Sigmoid colon (tissue), 7 donors: ENCODE data around the gene CBX6. TPM values are rescaled to one million over a fixed set of nuclear protein-coding genes. Genes with fewer than 3 reads are reported as not detected.

ENCODE experiments used
- DNase-seq: peaks from one replicate; pipeline ENCODE4 v3.0.0-alpha.2; 2019
- H3K27ac ChIP-seq, 4 donors: fragments of 200-600 bp; sonication (generic); one replicate each; pipeline ENCODE4 v1.5.1; 2016 to 2019; ENCODE audit warnings: mild to moderate bottlenecking in 1 of 4
- H3K27me3 ChIP-seq, 3 donors: fragments of 200-600 bp; sonication (generic); one replicate each; pipeline ENCODE4 v1.5.1; 2019; ENCODE audit warnings: mild to moderate bottlenecking in 1 of 3
- H3K36me3 ChIP-seq, 4 donors: fragments of 200-600 bp; sonication (generic); one replicate each; pipeline ENCODE4 v1.5.1; 2016 to 2019
- H3K4me1 ChIP-seq, 4 donors: fragments of 200-600 bp; sonication (generic); one replicate each; pipeline ENCODE4 v1.5.1; 2017 to 2019
- H3K4me3 ChIP-seq, 4 donors: fragments of 200-600 bp; sonication (generic); one replicate each; pipeline ENCODE4 v1.5.1; 2017 to 2019; ENCODE audit warnings: mild to moderate bottlenecking in 2 of 4, moderate library complexity in 1 of 4
- H3K9me3 ChIP-seq, 4 donors: fragments of 200-600 bp in 3 of 4; sonication (generic) in 3 of 4; one replicate each; pipeline versions ENCODE4 v1.5.1 to v1.6.1; 2013 to 2019
- EP300 ChIP-seq, 4 donors: sonication (generic); formaldehyde crosslinking; IDR thresholded peaks; one replicate each; pipeline ENCODE4 v1.6.1; 2017; ENCODE audit warnings: antibody characterized with exemption in 4 of 4
- POLR2A ChIP-seq, 2 donors: fragments of 450-650 bp; IDR thresholded peaks; one replicate each; pipeline ENCODE4 v1.6.1; 2016; ENCODE audit warnings: antibody characterized with exemption in 2 of 2, mild to moderate bottlenecking in 2 of 2, moderate library complexity in 2 of 2
- POLR2AphosphoS5 ChIP-seq, 4 donors: sonication (generic); formaldehyde crosslinking; IDR thresholded peaks; one replicate each; pipeline ENCODE4 v1.6.1; 2017; ENCODE audit warnings: antibody characterized with exemption in 4 of 4
- WGBS, 2 donors: extraction: QIAGEN DNeasy Blood & Tissue Kit; methylation state at CpG; one replicate each; pipeline ENCODE4 v1.1.7; 2013; 5-methylcytosine and 5-hydroxymethylcytosine counted together
- intact Hi-C: fragments of 100-400 bp; cut with DNase I; formaldehyde crosslinking; loops from one replicate; pipeline ENCODE4 v1.15.1; 2023
- polyA plus RNA-seq, 3 donors: library from polyadenylated mRNA; stranded (reverse); fragments of 200-250 nt; gene quantifications; one replicate each; pipeline ENCODE4 v1.2.3, GENCODE V29; 2013
- total RNA-seq, 4 donors: library from RNA; depleted of rRNA; stranded (reverse); fragments of >200 nt; gene quantifications; one replicate each; pipeline ENCODE4 v1.1.0, GENCODE V29; 2016
- TF ChIP-seq, protein P1 (sequence below), 4 experiments: fragments of 450-650 bp in 3 of 4; fragments of 200-600 bp in 1 of 4; IDR thresholded peaks; one replicate each; pipeline ENCODE4 v1.5.1; 2016 to 2019; ENCODE audit warnings: antibody characterized with exemption in 4 of 4, mild to moderate bottlenecking in 3 of 4, moderate library complexity in 2 of 4
- donor health status: healthy with polysubstance abuse.
- donor health status: Bipolar disorder and iron deficiency.
- donor health status: healthy.

Gene CBX6
- total and polyA plus RNA-seq, 7 donors, result 4.2 to 90.6 (median 47.2) TPM

DNA sequence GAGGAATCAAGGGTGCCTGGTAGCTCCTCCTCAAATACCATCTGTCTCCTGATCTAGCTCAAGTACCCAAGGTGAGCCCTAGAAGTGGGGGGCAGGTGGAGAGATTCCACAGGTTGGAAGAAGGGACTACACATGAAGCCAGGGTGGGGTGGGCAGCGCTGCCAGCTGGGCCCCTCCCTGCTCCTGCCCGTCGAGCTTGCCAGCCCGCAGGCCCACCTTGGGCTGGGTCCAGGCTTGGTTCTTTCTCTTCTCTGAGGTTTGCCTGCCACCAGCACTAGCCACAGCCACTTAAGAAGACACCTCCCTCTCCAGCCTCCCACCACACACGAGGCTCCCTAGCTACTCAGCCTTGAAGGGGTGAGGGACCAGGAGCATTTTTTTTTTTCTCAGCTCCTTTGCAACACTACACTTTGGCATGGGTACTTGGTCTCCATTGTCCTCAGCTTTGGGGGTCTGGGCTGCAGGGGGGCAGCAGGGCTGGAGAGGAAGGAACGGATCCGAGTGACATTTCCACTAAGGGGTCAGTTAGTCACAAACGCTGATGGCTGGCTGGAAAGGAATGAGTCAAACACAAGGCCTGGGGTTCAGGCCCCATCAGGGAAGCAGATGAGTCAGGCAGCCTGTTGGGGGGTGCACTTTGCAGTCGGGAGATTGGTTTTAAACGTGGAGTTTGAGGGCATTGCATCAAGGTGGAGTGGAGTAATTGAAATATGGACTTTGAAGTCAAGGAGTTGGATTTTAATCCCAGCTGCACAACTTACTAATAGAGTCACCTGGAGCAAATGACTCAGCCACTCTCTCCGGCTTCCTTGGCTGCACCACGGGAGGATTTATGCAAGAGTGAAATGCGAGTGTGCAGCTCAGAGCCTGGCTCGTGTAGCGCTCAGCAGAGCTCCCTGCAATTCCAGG lies 20.8 kb downstream of the CBX6 start:
- H3K4me3 ChIP-seq, result no peak overlapping the region
- no peaks in the 10 kb centered on the region for H3K4me1 ChIP-seq
- WGBS, 2 donors, result 51 to 67% methylated on average over 15 of the region's 15 CpGs
- TF ChIP-seq EP300 (IDR thresholded peaks at IDR 0.05) (no peak), POLR2AphosphoS5 (IDR thresholded peaks at IDR 0.05) (no peak), POLR2A (IDR thresholded peaks at IDR 0.05) (no peak)
- TF ChIP-seq, protein P1, sequence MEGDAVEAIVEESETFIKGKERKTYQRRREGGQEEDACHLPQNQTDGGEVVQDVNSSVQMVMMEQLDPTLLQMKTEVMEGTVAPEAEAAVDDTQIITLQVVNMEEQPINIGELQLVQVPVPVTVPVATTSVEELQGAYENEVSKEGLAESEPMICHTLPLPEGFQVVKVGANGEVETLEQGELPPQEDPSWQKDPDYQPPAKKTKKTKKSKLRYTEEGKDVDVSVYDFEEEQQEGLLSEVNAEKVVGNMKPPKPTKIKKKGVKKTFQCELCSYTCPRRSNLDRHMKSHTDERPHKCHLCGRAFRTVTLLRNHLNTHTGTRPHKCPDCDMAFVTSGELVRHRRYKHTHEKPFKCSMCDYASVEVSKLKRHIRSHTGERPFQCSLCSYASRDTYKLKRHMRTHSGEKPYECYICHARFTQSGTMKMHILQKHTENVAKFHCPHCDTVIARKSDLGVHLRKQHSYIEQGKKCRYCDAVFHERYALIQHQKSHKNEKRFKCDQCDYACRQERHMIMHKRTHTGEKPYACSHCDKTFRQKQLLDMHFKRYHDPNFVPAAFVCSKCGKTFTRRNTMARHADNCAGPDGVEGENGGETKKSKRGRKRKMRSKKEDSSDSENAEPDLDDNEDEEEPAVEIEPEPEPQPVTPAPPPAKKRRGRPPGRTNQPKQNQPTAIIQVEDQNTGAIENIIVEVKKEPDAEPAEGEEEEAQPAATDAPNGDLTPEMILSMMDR (IDR thresholded peaks at IDR 0.05), result no peak
- H3K27me3 ChIP-seq, result no peaks in the 10 kb centered on the region
- DNase-seq, result no peak
- intact Hi-C loops, result no loop called here
- H3K9me3 ChIP-seq, result no peaks in the 10 kb centered on the region
- no peaks in the 10 kb centered on the region for H3K36me3 ChIP-seq
- H3K27ac ChIP-seq, result no peak overlapping the region

DNA sequence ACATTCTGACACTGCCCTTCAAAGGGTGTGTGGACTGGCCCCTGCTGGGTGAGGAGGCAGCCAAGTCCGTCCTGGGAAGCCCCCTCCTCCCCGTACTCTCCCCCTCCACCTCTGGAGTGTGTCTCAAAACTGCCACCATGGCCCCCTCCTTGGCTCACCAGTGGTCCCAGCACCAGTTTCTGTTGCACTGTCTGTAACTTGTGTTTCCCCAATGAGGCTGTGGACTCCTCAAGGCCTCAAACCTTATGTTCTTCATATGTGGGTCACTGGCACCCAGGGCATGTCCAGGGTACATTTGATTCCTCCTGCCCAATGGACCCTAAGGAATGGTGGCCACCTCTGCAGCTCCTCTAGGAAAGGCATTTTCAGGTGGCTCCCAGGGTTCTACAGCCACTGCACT lies 21.6 kb downstream of the CBX6 start:
- no peak for TF ChIP-seq POLR2A (IDR thresholded peaks at IDR 0.05)
- TF ChIP-seq, protein P1 (IDR thresholded peaks at IDR 0.05), result no peak
- TF ChIP-seq EP300 (IDR thresholded peaks at IDR 0.05), result no peak
- TF ChIP-seq POLR2AphosphoS5 (IDR thresholded peaks at IDR 0.05), result no peak
- no peak for DNase-seq
- Histone ChIP-seq H3K4me1 (no peaks in the 10 kb centered on the region), H3K27me3 (no peaks in the 10 kb centered on the region), H3K27ac (no peak overlapping the region), H3K4me3 (no peak overlapping the region), H3K9me3 (no peaks in the 10 kb centered on the region), H3K36me3 (no peaks in the 10 kb centered on the region)
- intact Hi-C loops, result no loop called here
- WGBS, 2 donors, result 64 to 76% methylated on average over 2 of the region's 2 CpGs

DNA sequence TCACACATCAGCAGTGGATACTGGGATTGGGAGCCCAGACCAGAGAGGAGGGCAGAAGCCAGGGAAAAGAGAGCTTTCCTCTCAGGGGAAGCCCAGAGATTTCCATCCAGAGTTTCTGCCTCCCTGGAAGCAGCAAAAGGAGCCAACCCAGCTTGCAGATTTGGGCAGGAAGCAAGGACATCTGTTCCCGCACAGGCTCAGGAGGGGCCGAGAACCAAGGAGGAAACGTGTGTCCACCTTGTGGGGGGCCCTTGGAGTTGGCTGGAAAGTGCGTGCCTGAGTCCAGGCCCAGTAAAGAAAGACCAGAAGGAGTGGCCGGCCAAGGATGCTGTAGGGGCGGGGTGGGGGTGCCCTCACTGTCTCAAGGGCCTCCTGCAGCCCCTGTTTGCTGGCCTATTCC lies 22.2 kb downstream of the CBX6 start:
- Histone ChIP-seq H3K27me3 (no peaks in the 10 kb centered on the region), H3K27ac (no peak overlapping the region), H3K36me3 (no peaks in the 10 kb centered on the region), H3K4me3 (no peak overlapping the region), H3K4me1 (no peaks in the 10 kb centered on the region), H3K9me3 (no peaks in the 10 kb centered on the region)
- no peak for DNase-seq
- intact Hi-C loops, result no loop called here
- TF ChIP-seq, protein P1 (IDR thresholded peaks at IDR 0.05), result no peak
- TF ChIP-seq POLR2A (IDR thresholded peaks at IDR 0.05), result no peak
- no peak for TF ChIP-seq EP300 (IDR thresholded peaks at IDR 0.05)
- TF ChIP-seq POLR2AphosphoS5 (IDR thresholded peaks at IDR 0.05), result no peak
- WGBS, 2 donors, result 71 to 75% methylated on average over 6 of the region's 6 CpGs

DNA sequence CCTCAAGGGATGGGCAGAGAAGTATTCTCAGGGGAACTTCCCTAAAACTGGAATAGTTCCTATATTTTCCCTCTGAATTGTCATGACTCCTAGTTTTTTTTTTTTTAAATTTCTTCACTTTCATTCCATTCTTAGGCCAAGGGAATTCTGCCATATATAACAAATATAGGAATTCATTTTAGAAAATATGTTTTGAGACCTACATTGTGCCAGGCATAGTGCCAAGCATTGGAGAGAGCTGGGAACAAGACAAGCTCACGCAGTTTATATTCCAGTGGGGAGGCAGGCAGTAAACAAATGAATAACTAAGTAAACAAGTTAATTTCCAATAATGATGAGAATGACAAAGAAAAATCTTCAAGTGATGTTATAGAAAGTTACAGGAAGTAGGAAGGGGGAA lies 25.6 kb downstream of the CBX6 start:
- WGBS, 2 donors, result 60 to 87% methylated on average over 1 of the region's 1 CpG
- H3K27ac ChIP-seq, result no peak overlapping the region
- intact Hi-C loops, result no loop called here
- H3K4me3 ChIP-seq, result no peak overlapping the region
- H3K4me1 ChIP-seq, result peaks cover 0 to 20% (median 17%) of the 10 kb centered on the region in 4 donors
- no peaks in the 10 kb centered on the region for H3K27me3 ChIP-seq
- H3K36me3 ChIP-seq, result no peaks in the 10 kb centered on the region
- TF ChIP-seq, protein P1 (IDR thresholded peaks at IDR 0.05), result no peak
- no peak for TF ChIP-seq POLR2A (IDR thresholded peaks at IDR 0.05)
- TF ChIP-seq POLR2AphosphoS5 (IDR thresholded peaks at IDR 0.05), result no peak
- no peak for TF ChIP-seq EP300 (IDR thresholded peaks at IDR 0.05)
- no peak for DNase-seq
- no peaks in the 10 kb centered on the region for H3K9me3 ChIP-seq
